ENCODE measurements around the gene MLKL.

DNA sequence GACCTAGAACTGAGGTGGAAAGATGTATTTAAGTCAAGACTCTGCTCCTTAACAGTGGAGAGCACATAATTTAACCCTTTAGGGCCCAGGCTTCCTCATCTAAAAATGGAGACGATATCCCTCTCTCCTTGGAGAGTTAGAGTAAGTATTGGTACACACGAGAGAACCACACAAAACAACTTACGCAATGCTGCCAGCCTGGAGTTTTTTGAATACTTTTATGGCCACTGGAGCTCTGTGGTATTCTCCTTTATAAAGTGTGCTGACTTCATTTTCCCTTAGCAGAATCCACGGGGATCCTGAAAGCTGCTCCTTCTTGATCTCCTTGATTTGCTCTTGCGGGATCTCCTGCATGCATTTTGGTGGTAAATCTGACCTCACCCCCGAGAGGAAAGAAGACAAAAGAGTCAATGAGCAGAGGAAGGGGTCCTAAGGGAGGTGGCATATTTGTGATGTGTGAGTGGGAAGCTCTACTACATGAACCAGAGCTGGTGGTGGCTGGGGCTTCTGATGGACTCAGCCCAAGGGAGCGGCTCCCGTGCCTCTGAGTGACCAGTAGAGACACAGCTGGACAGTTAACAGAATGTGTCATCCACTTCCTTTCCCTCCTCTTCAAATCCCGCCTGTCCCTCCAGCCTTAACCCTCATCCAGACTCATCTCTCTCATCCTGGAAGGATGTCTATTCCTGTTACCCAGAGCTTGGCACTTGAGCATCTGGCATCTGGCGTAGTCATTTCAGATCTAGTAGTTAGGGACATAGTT is 9.4 kb downstream of the MLKL start:
- TF ChIP-seq, protein P1, sequence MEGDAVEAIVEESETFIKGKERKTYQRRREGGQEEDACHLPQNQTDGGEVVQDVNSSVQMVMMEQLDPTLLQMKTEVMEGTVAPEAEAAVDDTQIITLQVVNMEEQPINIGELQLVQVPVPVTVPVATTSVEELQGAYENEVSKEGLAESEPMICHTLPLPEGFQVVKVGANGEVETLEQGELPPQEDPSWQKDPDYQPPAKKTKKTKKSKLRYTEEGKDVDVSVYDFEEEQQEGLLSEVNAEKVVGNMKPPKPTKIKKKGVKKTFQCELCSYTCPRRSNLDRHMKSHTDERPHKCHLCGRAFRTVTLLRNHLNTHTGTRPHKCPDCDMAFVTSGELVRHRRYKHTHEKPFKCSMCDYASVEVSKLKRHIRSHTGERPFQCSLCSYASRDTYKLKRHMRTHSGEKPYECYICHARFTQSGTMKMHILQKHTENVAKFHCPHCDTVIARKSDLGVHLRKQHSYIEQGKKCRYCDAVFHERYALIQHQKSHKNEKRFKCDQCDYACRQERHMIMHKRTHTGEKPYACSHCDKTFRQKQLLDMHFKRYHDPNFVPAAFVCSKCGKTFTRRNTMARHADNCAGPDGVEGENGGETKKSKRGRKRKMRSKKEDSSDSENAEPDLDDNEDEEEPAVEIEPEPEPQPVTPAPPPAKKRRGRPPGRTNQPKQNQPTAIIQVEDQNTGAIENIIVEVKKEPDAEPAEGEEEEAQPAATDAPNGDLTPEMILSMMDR (optimal IDR thresholded peaks at IDR 0.05 in 1 of 3, IDR thresholded peaks at IDR 0.05 in 1 of 3, conservative IDR thresholded peaks at IDR 0.05 in 1 of 3; ENCODE audit: extremely low read depth in 1 of 3, insufficient read depth in 2 of 3, low read length in 3 of 3) = no peak
- TF ChIP-seq EZH2 (IDR thresholded peaks at IDR 0.05; ENCODE audit: low read length) = no peak

Data from keratinocyte (primary cell).